Spleen (tissue), 11 donors: ENCODE results near the gene PANK1. TPM values are rescaled to one million over a fixed set of nuclear protein-coding genes. Genes with fewer than 3 reads are reported as not detected.

Experiments used
- DNase-seq: peaks from one replicate; pipeline ENCODE4 v3.0.0-alpha.2; 2020
- H3K27ac ChIP-seq, 8 donors: fragments of 200-600 bp; sonication (generic) in 7 of 8; 1 replicate in 4 of 8; 2 replicates in 4 of 8; pipeline versions ENCODE4 v1.5.0 to v1.8.0; 2016 to 2021; ENCODE audit warnings: inconsistent platforms in 4 of 8, mild to moderate bottlenecking in 4 of 8, moderate library complexity in 1 of 8
- H3K27me3 ChIP-seq, 7 donors: fragments of 200-600 bp; sonication (generic) in 6 of 7; replicated peaks in 1 of 7; 1 replicate in 4 of 7; 2 replicates in 3 of 7; pipeline versions ENCODE4 v1.5.0 to v1.8.0; 2016 to 2021; ENCODE audit warnings: inconsistent platforms in 3 of 7, mild to moderate bottlenecking in 1 of 7
- H3K36me3 ChIP-seq, 6 donors: fragments of 200-600 bp; sonication (generic) in 5 of 6; 1 replicate in 4 of 6; 2 replicates in 2 of 6; pipeline versions ENCODE4 v1.5.0 to v1.8.0; 2016 to 2021; ENCODE audit warnings: inconsistent platforms in 2 of 6
- H3K4me1 ChIP-seq, 6 donors: fragments of 200-600 bp; sonication (generic) in 5 of 6; 1 replicate in 3 of 6; 2 replicates in 3 of 6; pipeline versions ENCODE4 v1.5.0 to v1.8.0; 2016 to 2021; ENCODE audit warnings: inconsistent platforms in 3 of 6
- H3K4me3 ChIP-seq, 8 donors: fragments of 200-600 bp; sonication (generic) in 7 of 8; 1 replicate in 4 of 8; 2 replicates in 4 of 8; pipeline versions ENCODE4 v1.5.0 to v1.8.0; 2016 to 2021; ENCODE audit warnings: inconsistent platforms in 4 of 8, mild to moderate bottlenecking in 4 of 8, moderate library complexity in 2 of 8
- H3K9me3 ChIP-seq, 8 donors: fragments of 200-600 bp; sonication (generic) in 7 of 8; 1 replicate in 4 of 8; 2 replicates in 4 of 8; pipeline versions ENCODE4 v1.5.0 to v1.8.0; 2016 to 2021; ENCODE audit warnings: inconsistent platforms in 4 of 8
- CTCF ChIP-seq, 11 experiments: fragments of 200-600 bp in 7 of 11; fragments of 450-650 bp in 4 of 11; sonication (generic) in 4 of 11; IDR thresholded peaks in 8 of 11; conservative IDR thresholded peaks in 3 of 11; 1 replicate in 7 of 11; 2 replicates in 4 of 11; pipeline versions ENCODE4 v1.4.0 to v1.8.0; 2016 to 2021; ENCODE audit warnings: antibody characterized with exemption in 11 of 11, inconsistent platforms in 4 of 11, mild to moderate bottlenecking in 1 of 11
- POLR2A ChIP-seq, 3 donors: fragments of 450-650 bp; IDR thresholded peaks; one replicate each; pipeline ENCODE4 v1.5.1; 2017; ENCODE audit warnings: antibody characterized with exemption in 3 of 3, mild to moderate bottlenecking in 1 of 3
- POLR2AphosphoS5 ChIP-seq, 3 donors: sonication (generic); formaldehyde crosslinking; IDR thresholded peaks; one replicate each; pipeline ENCODE4 v1.5.1; 2017; ENCODE audit warnings: antibody characterized with exemption in 3 of 3
- WGBS, 5 donors: extraction: QIAGEN DNeasy Blood & Tissue Kit in 3 of 5; methylation state at CpG; one replicate each; pipeline versions ENCODE4 v1.1.5 to v1.1.7; 2013 to 2018; 5-methylcytosine and 5-hydroxymethylcytosine counted together
- intact Hi-C: fragments of 100-400 bp; cut with DNase I; formaldehyde crosslinking; loops from one replicate; pipeline ENCODE4 v1.15.0; 2023; ENCODE audit warnings: low total_unique reads
- polyA plus RNA-seq, 3 donors: library from polyadenylated mRNA; stranded (reverse); fragments of 200-250 nt; gene quantifications; one replicate each; pipeline ENCODE4 v1.2.1, GENCODE V29; 2013
- total RNA-seq, 7 donors: library from RNA; depleted of rRNA in 3 of 7; stranded (reverse); fragments of >200 nt in 3 of 7; fragmentation: NEBNext Ultra II Directional in 4 of 7; extraction: Animal tissue kit (Norgen Biotek cat#: 25700) in 4 of 7; gene quantifications; one replicate each; pipeline versions ENCODE4 v1.1.0 to v1.2.1, GENCODE V29; 2016 to 2021
- donor health status: healthy with polysubstance abuse.
- donor health status: DM: no; HTN: no; CAD: no; lungs with moderate emphysema.
- donor health status: DM: no; HTN: no; CAD: no.
- donor health status: Bipolar disorder and iron deficiency.
- donor health status: healthy.
- donor health status: DM: no; HTN: no; CAD: no.
- donor health status: DM: yes; HTN: yes; CAD: no.

The PANK1 gene
- total and polyA plus RNA-seq, 10 donors, result 0.37 to 6.2 (median 1.6) TPM

GRCh38 chr10:89666138-89666537, 21.1 kb upstream of the PANK1 start:
- no peak overlapping the region for H3K27ac ChIP-seq
- no peaks in the 10 kb centered on the region for H3K36me3 ChIP-seq
- intact Hi-C loops, result no loop called here
- no peak for DNase-seq
- 96 to 100% (median 99%) methylated on average over 1 of the region's 1 CpG for WGBS, 5 donors
- H3K9me3 ChIP-seq, result no peaks in the 10 kb centered on the region
- TF ChIP-seq CTCF (IDR thresholded peaks at IDR 0.05 in 8 of 11, conservative IDR thresholded peaks at IDR 0.05 in 3 of 11) (no peak), POLR2A (IDR thresholded peaks at IDR 0.05) (no peak), POLR2AphosphoS5 (IDR thresholded peaks at IDR 0.05) (no peak)
- H3K27me3 ChIP-seq, result no peaks in the 10 kb centered on the region
- H3K4me1 ChIP-seq, result no peaks in the 10 kb centered on the region
- no peak overlapping the region for H3K4me3 ChIP-seq

GRCh38 chr10:89665302-89665701, 20.3 kb upstream of the PANK1 start:
- Histone ChIP-seq H3K4me3 (no peak overlapping the region), H3K36me3 (no peaks in the 10 kb centered on the region), H3K9me3 (no peaks in the 10 kb centered on the region), H3K4me1 (no peaks in the 10 kb centered on the region), H3K27me3 (no peaks in the 10 kb centered on the region), H3K27ac (no peak overlapping the region)
- intact Hi-C loops, result no loop called here
- 79 to 92% (median 89%) methylated on average over 2 of the region's 2 CpGs for WGBS, 5 donors
- TF ChIP-seq CTCF (IDR thresholded peaks at IDR 0.05 in 8 of 11, conservative IDR thresholded peaks at IDR 0.05 in 3 of 11), result no peak
- TF ChIP-seq POLR2AphosphoS5 (IDR thresholded peaks at IDR 0.05), result no peak
- TF ChIP-seq POLR2A (IDR thresholded peaks at IDR 0.05), result no peak
- no peak for DNase-seq

GRCh38 chr10:89664203-89664602, 19.2 kb upstream of the PANK1 start:
- WGBS, 5 donors, result 66 to 84% (median 75%) methylated on average over 3 of the region's 3 CpGs
- intact Hi-C loops, result no loop called here

GRCh38 chr10:89663144-89663543, 18.1 kb upstream of the PANK1 start:
- Histone ChIP-seq H3K4me3 (no peak overlapping the region), H3K36me3 (no peaks in the 10 kb centered on the region), H3K27me3 (no peaks in the 10 kb centered on the region), H3K27ac (no peak overlapping the region), H3K9me3 (no peaks in the 10 kb centered on the region), H3K4me1 (no peaks in the 10 kb centered on the region)
- intact Hi-C loops, result no loop called here
- no peak for DNase-seq
- no peak for TF ChIP-seq POLR2A (IDR thresholded peaks at IDR 0.05)
- no peak for TF ChIP-seq POLR2AphosphoS5 (IDR thresholded peaks at IDR 0.05)
- TF ChIP-seq CTCF (IDR thresholded peaks at IDR 0.05 in 8 of 11, conservative IDR thresholded peaks at IDR 0.05 in 3 of 11), result no peak
- WGBS, 5 donors, result 69 to 77% (median 71%) methylated on average over 3 of the region's 3 CpGs

More at GRCh38 chr10:89664203-89664602, 19.2 kb upstream of the PANK1 start:
- Histone ChIP-seq H3K9me3 (no peaks in the 10 kb centered on the region), H3K27ac (no peak overlapping the region), H3K36me3 (no peaks in the 10 kb centered on the region), H3K4me1 (no peaks in the 10 kb centered on the region), H3K4me3 (no peak overlapping the region), H3K27me3 (no peaks in the 10 kb centered on the region)
- TF ChIP-seq POLR2A (IDR thresholded peaks at IDR 0.05) (no peak), POLR2AphosphoS5 (IDR thresholded peaks at IDR 0.05) (no peak), CTCF (IDR thresholded peaks at IDR 0.05 in 8 of 11, conservative IDR thresholded peaks at IDR 0.05 in 3 of 11) (no peak)
- no peak for DNase-seq
